IMR-90 (cell line): ENCODE data around the gene USP5. TPM values are rescaled to one million over a fixed set of nuclear protein-coding genes. Genes with fewer than 3 reads are reported as not detected.

Experiments
- ATAC-seq: fragments of 200-7000 bp; cut with Tn5 transposase; 2 replicates; pipeline ENCODE4 v1.9.1; 2020; ENCODE audit warnings: low read depth, mild to moderate bottlenecking, moderate library complexity
- BruUV-seq: library from RNA; stranded (reverse); fragments of 400-500 nt; replicated peaks from 2 replicates; lab custom pipeline; 2021; lab: Mats Ljungman, UMichigan
- CTCF ChIA-PET: fragments of 300-600 bp; formaldehyde crosslinking; extraction: SDS; loops from one replicate; lab custom pipeline; 2021; ENCODE audit warnings: antibody characterized with exemption; lab: Yijun Ruan, JAX
- POLR2A ChIA-PET: fragments of 300-600 bp; sonication (Branson Sonifier 250); formaldehyde crosslinking; loops from one replicate; lab custom pipeline; 2022; ENCODE audit warnings: antibody characterized with exemption; ENCODE audit not compliant: unreplicated experiment; lab: Charles Lee
- DNase-seq: peaks from one replicate; pipeline ENCODE4 v3.0.0; 2013
- H2AFZ ChIP-seq: replicated peaks from 2 replicates; pipeline ENCODE3; 2013; ENCODE audit warnings: low read length, mild to moderate bottlenecking; ENCODE audit not compliant: poor library complexity
- H2AK5ac ChIP-seq: 2 replicates; pipeline ENCODE4 v1.6.1; 2013; ENCODE audit warnings: low read depth, low read length, inconsistent platforms
- H2AK9ac ChIP-seq: replicated peaks from 2 replicates; pipeline ENCODE3; 2013; ENCODE audit warnings: mild to moderate bottlenecking, low read depth, low read length, moderate library complexity; ENCODE audit not compliant: poor library complexity
- H2BK120ac ChIP-seq: 2 replicates; pipeline ENCODE4 v1.6.1; 2013; ENCODE audit warnings: low read depth, low read length, inconsistent platforms
- H2BK15ac ChIP-seq: 3 replicates; pipeline ENCODE4 v1.6.1; 2013; ENCODE audit warnings: low read depth, low read length, inconsistent platforms
- H2BK20ac ChIP-seq: 2 replicates; pipeline ENCODE4 v1.6.1; 2013; ENCODE audit warnings: low read depth, mild to moderate bottlenecking, inconsistent platforms, low read length, moderate library complexity
- H2BK5ac ChIP-seq: 2 replicates; pipeline ENCODE4 v1.6.1; 2013; ENCODE audit warnings: mild to moderate bottlenecking, low read depth, low read length, inconsistent platforms; ENCODE audit not compliant: poor library complexity, severe bottlenecking
- H3K14ac ChIP-seq: replicated peaks from 2 replicates; pipeline ENCODE4 v1.6.1; 2013; ENCODE audit warnings: low read depth, low read length, inconsistent platforms
- H3K18ac ChIP-seq: 2 replicates; pipeline ENCODE4 v1.6.1; 2013; ENCODE audit warnings: low read depth, low read length, control low read depth
- H3K23ac ChIP-seq: 2 replicates; pipeline ENCODE4 v1.6.1; 2013; ENCODE audit warnings: low read depth, low read length, inconsistent platforms
- H3K27ac ChIP-seq: 2 replicates; pipeline ENCODE4 v1.5.1; 2013; ENCODE audit warnings: mild to moderate bottlenecking, control low read depth, low read length; ENCODE audit not compliant: insufficient read depth
- H3K27me3 ChIP-seq: 2 replicates; pipeline ENCODE4 v1.6.1; 2013; ENCODE audit warnings: low read length; ENCODE audit not compliant: control insufficient read depth, insufficient read depth
- H3K36me3 ChIP-seq: 2 replicates; pipeline ENCODE4 v1.6.1; 2013; ENCODE audit warnings: low read length, mixed read lengths; ENCODE audit not compliant: control insufficient read depth, insufficient read depth
- H3K4ac ChIP-seq: 2 replicates; pipeline ENCODE4 v1.6.1; 2013; ENCODE audit warnings: low read depth, low read length, inconsistent platforms
- H3K4me1 ChIP-seq: 2 replicates; pipeline ENCODE4 v1.6.1; 2013; ENCODE audit warnings: low read length, mixed read lengths; ENCODE audit not compliant: control insufficient read depth, insufficient read depth
- H3K4me2 ChIP-seq: 2 replicates; pipeline ENCODE4 v1.6.1; 2013; ENCODE audit warnings: low read depth, mild to moderate bottlenecking, control low read depth, low read length, moderate library complexity
- H3K4me3 ChIP-seq: 2 replicates; pipeline ENCODE4 v1.5.1; 2013; ENCODE audit warnings: low read depth, mild to moderate bottlenecking, control low read depth, low read length, moderate library complexity; ENCODE audit not compliant: insufficient read depth
- H3K56ac ChIP-seq: 2 replicates; pipeline ENCODE4 v1.6.1; 2013; ENCODE audit warnings: low read length, inconsistent platforms; ENCODE audit not compliant: insufficient read depth; ENCODE audit errors: extremely low read depth
- H3K79me1 ChIP-seq, 2 experiments: 2 replicates each; pipeline ENCODE4 v1.6.1; 2013; ENCODE audit warnings: low read length in 2 of 2, inconsistent platforms in 1 of 2, low read depth in 1 of 2
- H3K9ac ChIP-seq: 2 replicates; pipeline ENCODE4 v1.6.1; 2013; ENCODE audit warnings: low read depth, low read length, control low read depth
- H3K9me1 ChIP-seq: 2 replicates; pipeline ENCODE4 v1.6.1; 2013; ENCODE audit warnings: low read length, inconsistent platforms; ENCODE audit not compliant: insufficient read depth
- H3K9me3 ChIP-seq: 2 replicates; pipeline ENCODE4 v1.6.1; 2013; ENCODE audit warnings: low read length; ENCODE audit not compliant: control insufficient read depth, insufficient read depth
- H4K20me1 ChIP-seq: 2 replicates; pipeline ENCODE4 v1.6.1; 2013; ENCODE audit warnings: low read length, inconsistent platforms; ENCODE audit not compliant: insufficient read depth
- H4K5ac ChIP-seq: 2 replicates; pipeline ENCODE4 v1.6.1; 2013; ENCODE audit warnings: mild to moderate bottlenecking, low read depth, low read length, control low read depth
- H4K8ac ChIP-seq, 2 experiments: 2 replicates each; pipeline ENCODE4 v1.6.1; 2013; ENCODE audit warnings: low read depth in 2 of 2, low read length in 2 of 2, control low read depth in 1 of 2, inconsistent platforms in 1 of 2
- H4K91ac ChIP-seq: 2 replicates; pipeline ENCODE4 v1.6.1; 2013; ENCODE audit warnings: low read depth, low read length, inconsistent platforms; ENCODE audit not compliant: insufficient read depth
- BHLHE40 ChIP-seq: fragments of 150-350 bp; IDR thresholded peaks from 2 replicates; pipeline ENCODE4 v1.6.1; 2016; ENCODE audit warnings: mild to moderate bottlenecking, low read depth, low read length
- CHD1 ChIP-seq: IDR thresholded peaks from 2 replicates; pipeline ENCODE4 v1.6.1; 2012; ENCODE audit warnings: low read depth, low read length, improper control_type of control experiment
- CTCF ChIP-seq: conservative IDR thresholded peaks from 2 replicates; pipeline ENCODE4 v1.5.1; 2012; ENCODE audit warnings: mild to moderate bottlenecking, low read depth, low read length, improper control_type of control experiment
- FOS ChIP-seq: fragments of 150-350 bp; IDR thresholded peaks from 2 replicates; pipeline ENCODE4 v1.6.1; 2016; ENCODE audit warnings: low read depth, low read length
- MAFK ChIP-seq: IDR thresholded peaks from 2 replicates; pipeline ENCODE4 v1.6.1; 2012; ENCODE audit warnings: low read depth, low read length, improper control_type of control experiment
- MAZ ChIP-seq: IDR thresholded peaks from 2 replicates; pipeline ENCODE4 v1.6.1; 2012; ENCODE audit warnings: low read depth, mild to moderate bottlenecking, low read length, improper control_type of control experiment, moderate library complexity, borderline replicate concordance
- MXI1 ChIP-seq: IDR thresholded peaks from 2 replicates; pipeline ENCODE4 v1.6.1; 2012; ENCODE audit warnings: low read depth, mild to moderate bottlenecking, low read length, moderate library complexity, borderline replicate concordance
- NFE2L2 ChIP-seq: fragments of 150-350 bp; IDR thresholded peaks from 2 replicates; pipeline ENCODE4 v1.6.1; 2016; ENCODE audit warnings: low read depth, mild to moderate bottlenecking, low read length
- POLR2A ChIP-seq: IDR thresholded peaks from 2 replicates; pipeline ENCODE4 v1.6.1; 2012; ENCODE audit warnings: mild to moderate bottlenecking, low read depth, low read length
- RAD21 ChIP-seq: IDR thresholded peaks from 2 replicates; pipeline ENCODE4 v1.6.1; 2012; ENCODE audit warnings: low read length, improper control_type of control experiment
- RCOR1 ChIP-seq: IDR thresholded peaks from 2 replicates; pipeline ENCODE4 v1.6.1; 2012; ENCODE audit warnings: mild to moderate bottlenecking, low read length, improper control_type of control experiment; ENCODE audit not compliant: insufficient replicate concordance
- RFX5 ChIP-seq: IDR thresholded peaks from 2 replicates; pipeline ENCODE4 v1.8.0; 2012; ENCODE audit warnings: low read depth, mild to moderate bottlenecking, low read length, moderate library complexity
- SMC3 ChIP-seq: fragments of 150-350 bp; IDR thresholded peaks from 2 replicates; pipeline ENCODE4 v1.6.1; 2016; ENCODE audit warnings: low read depth, mild to moderate bottlenecking, antibody characterized with exemption, low read length, moderate library complexity
- USF2 ChIP-seq: fragments of 150-350 bp; IDR thresholded peaks from 2 replicates; pipeline ENCODE4 v1.6.1; 2017; ENCODE audit warnings: mild to moderate bottlenecking, antibody characterized with exemption, low read length, low read depth
- WGBS, 2 experiments: methylation state at CpG; one replicate each; pipeline versions ENCODE4 v1.1.5 to v1.1.7; 2013; ENCODE audit warnings: missing lambda C conversion rate in 2 of 2; ENCODE audit not compliant: insufficient read length in 1 of 2; ENCODE audit errors: extremely low coverage in 2 of 2; 5-methylcytosine and 5-hydroxymethylcytosine counted together
- dilution Hi-C: fragments of 300-500 bp; cut with HindIII; formaldehyde crosslinking; loops from one replicate; pipeline ENCODE4 v1.14.3; 2018; ENCODE audit warnings: low sequenced_read_pairs; ENCODE audit not compliant: unreplicated experiment
- in situ Hi-C: fragments of 300-500 bp; cut with MboI; formaldehyde crosslinking; loops from 3 replicates; pipeline ENCODE4 v1.14.3; 2019; ENCODE audit warnings: low sequenced_read_pairs, inconsistent platforms, mixed read lengths
- intact Hi-C: fragments of 100-400 bp; cut with micrococcal nuclease; formaldehyde crosslinking; loops from 2 replicates; pipeline ENCODE4 v1.10.0; 2022
- polyA plus RNA-seq, 3 experiments: library from polyadenylated mRNA; depleted of rRNA; stranded (reverse); fragments of >200 nt; gene quantifications; 2 replicates each; pipeline ENCODE4 v1.2.3, GENCODE V29; 2012; ENCODE audit warnings: low replicate concordance in 1 of 3
- total RNA-seq: library from RNA; depleted of rRNA; stranded (reverse); fragments of >200 nt; gene quantifications from 2 replicates; pipeline ENCODE4 v1.2.3, GENCODE V29; 2012

USP5 gene
- total and polyA plus RNA-seq, 2 of the 4 experiments (the other 2 are of a cell fraction): 69.7 to 125 TPM

GRCh38 chr12:6914246-6914946 lies 62.4 kb downstream of the USP5 start, which contains the start of gene ENO2:
TSS of gene ENO2 (plus strand) at chr12:6914580. CDS start at chr12:6915833, 1,253 bp downstream.
- no peaks in the 10 kb centered on the region for H3K27me3 ChIP-seq
- 1% methylated on average over 23 of the region's 68 CpGs; no CpG with 5 or more reads in 1 of the 2 experiments for WGBS, 2 experiments
- peak within 1 kb of the TSS; percentile 89 for H2BK5ac ChIP-seq
- in situ Hi-C loops: no loop called here
- intact Hi-C loops: no loop called here
- peak within 1 kb of the TSS; percentile 96 for H3K4me2 ChIP-seq
- ATAC-seq (peak; percentile 92), DNase-seq (peak; percentile 63)
- H2BK15ac ChIP-seq: peak within 1 kb of the TSS; percentile 81; the same call in 2 of the 3 replicates
- H3K18ac ChIP-seq: peak within 1 kb of the TSS; percentile 85
- peak within 1 kb of the TSS; percentile 90 for H3K4me3 ChIP-seq
- peaks cover 22% of the 10 kb centered on the region for H3K36me3 ChIP-seq
- H2AK5ac ChIP-seq: peak within 1 kb of the TSS; percentile 88
- peak within 1 kb of the TSS; percentile 75 for H3K4ac ChIP-seq
- H3K79me1 ChIP-seq: peaks cover 35 to 41% of the 10 kb centered on the region in 2 experiments
- H4K91ac ChIP-seq: peak within 1 kb of the TSS; percentile 77; the same call in 1 of the 2 replicates
- H2BK20ac ChIP-seq: no peak within 1 kb of the TSS
- peak within 1 kb of the TSS; percentile 87 for H3K27ac ChIP-seq
- ChIA-PET CTCF (interaction anchor here (2.1 kb wide), 1 partner anchor 10 kb away, joined by 7 read pairs; no protein-coding TSS in a partner anchor), POLR2A (interaction anchor here (0.9 kb wide), 1 partner anchor 199 kb away, joined by 4 read pairs; no protein-coding TSS in a partner anchor)
- peak within 1 kb of the TSS; percentile 88 to 100 for H4K8ac ChIP-seq
- peak within 1 kb of the TSS; percentile 93 for H2AK9ac ChIP-seq
- H3K23ac ChIP-seq: peak within 1 kb of the TSS; percentile 77
- peak within 1 kb of the TSS; percentile 66 for H3K9ac ChIP-seq
- 0 out of 2 replicates have a peak within 1 kb of the TSS, but pooled peaks have one; percentile 8 for H3K56ac ChIP-seq
- dilution Hi-C loops: no loop called here
- H3K9me1 ChIP-seq: peaks cover 7% of the 10 kb centered on the region; the same call in 1 of the 2 replicates
- peaks cover 24% of the 10 kb centered on the region for H3K4me1 ChIP-seq
- peak within 1 kb of the TSS; percentile 89 for H2AFZ ChIP-seq
- H4K20me1 ChIP-seq: 0 out of 2 replicates have a peak, but pooled peaks cover 6% of the 10 kb centered on the region
- no TSS peak for BruUV-seq
- peak within 1 kb of the TSS; percentile 92 for H4K5ac ChIP-seq
- H3K9me3 ChIP-seq: no peaks in the 10 kb centered on the region
- peak within 1 kb of the TSS; percentile 69 for H3K14ac ChIP-seq
- H2BK120ac ChIP-seq: peak within 1 kb of the TSS; percentile 53
- TF ChIP-seq MAFK: no peak
- TF ChIP-seq RCOR1: peak; percentile 11
- TF ChIP-seq CHD1: no peak
- TF ChIP-seq MXI1: no peak
- no peak for TF ChIP-seq CTCF
- no peak for TF ChIP-seq BHLHE40
- TF ChIP-seq USF2: peak; percentile 89
- no peak for TF ChIP-seq NFE2L2
- peak; percentile 31; the same call in 1 of the 2 replicates for TF ChIP-seq FOS
- no peak for TF ChIP-seq POLR2A
- TF ChIP-seq MAZ: peak; percentile 85; the same call in 1 of the 2 replicates
- TF ChIP-seq RAD21: no peak
- no peak for TF ChIP-seq SMC3
- no peak for TF ChIP-seq RFX5
